Measurements from ENCODE around the gene NKPD1.

DNA sequence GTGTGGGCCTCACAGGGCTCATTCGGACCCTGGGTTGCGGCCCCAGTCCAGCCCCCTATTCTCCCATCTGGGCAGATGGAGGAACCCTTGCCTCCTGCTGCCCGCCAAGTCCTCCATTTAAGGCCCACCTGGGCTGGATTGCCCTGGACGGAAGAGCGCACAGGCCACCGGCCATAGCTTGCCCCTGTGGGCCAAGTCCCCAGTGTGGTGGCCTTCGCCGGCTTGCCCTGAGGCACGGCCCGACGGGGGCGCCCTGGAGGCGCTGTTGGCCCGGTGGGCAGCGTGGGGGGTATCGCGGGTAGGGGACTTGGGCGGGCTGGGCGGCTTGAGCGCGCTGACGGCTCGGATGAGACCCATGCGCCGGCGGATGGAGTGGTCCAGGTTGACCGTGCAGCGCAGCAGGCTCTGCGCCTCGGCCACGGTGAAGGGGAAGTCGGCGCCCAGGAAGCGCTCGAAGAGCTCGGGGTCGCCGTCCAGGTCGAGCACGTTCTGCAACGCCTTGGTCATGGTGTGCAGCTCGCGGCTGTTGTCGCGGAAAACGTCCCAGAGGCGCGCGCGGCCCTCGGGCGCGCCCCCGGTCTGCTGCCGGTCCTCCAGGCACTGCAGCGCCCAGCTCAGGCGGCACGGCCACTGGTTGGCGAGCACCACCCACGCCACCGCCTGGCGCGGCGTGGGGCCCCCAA lies 8.8 kb downstream of the NKPD1 start:
- TF ChIP-seq CTCF (IDR thresholded peaks at IDR 0.05 in 4 of 5, conservative IDR thresholded peaks at IDR 0.05 in 1 of 5) (no peak), POLR2A (IDR thresholded peaks at IDR 0.05) (no peak)

Measured in gastrocnemius medialis (tissue), 4 donors.